Effector memory CD4-positive, alpha-beta T cell (primary cell): Measurements from ENCODE around the gene CDYL2.

ENCODE experiments used
- DNase-seq, 3 donors: peaks; one replicate each; pipeline ENCODE4 v3.0.0-alpha.2; 2020
- H3K27ac ChIP-seq: 2 replicates; pipeline ENCODE4 v1.7.0; 2013; ENCODE audit warnings: mild to moderate bottlenecking, low read length, moderate library complexity; ENCODE audit not compliant: insufficient read depth, poor library complexity, severe bottlenecking
- H3K27me3 ChIP-seq: replicated peaks from 2 replicates; pipeline ENCODE4 v1.7.0; 2013; ENCODE audit warnings: mild to moderate bottlenecking, low read length; ENCODE audit not compliant: insufficient read depth, control insufficient read depth, poor library complexity, severe bottlenecking
- H3K36me3 ChIP-seq: 2 replicates; pipeline ENCODE4 v1.7.0; 2013; ENCODE audit warnings: mild to moderate bottlenecking, low read length, moderate library complexity; ENCODE audit not compliant: control insufficient read depth, insufficient read depth
- H3K4me1 ChIP-seq: 2 replicates; pipeline ENCODE4 v1.7.0; 2013; ENCODE audit warnings: low read length, mild to moderate bottlenecking; ENCODE audit not compliant: control insufficient read depth, insufficient read depth, poor library complexity, severe bottlenecking
- H3K4me3 ChIP-seq: 2 replicates; pipeline ENCODE4 v1.7.0; 2013; ENCODE audit warnings: low read length, low read depth, mild to moderate bottlenecking; ENCODE audit not compliant: insufficient read depth, poor library complexity, severe bottlenecking
- H3K9me3 ChIP-seq: 2 replicates; pipeline ENCODE4 v1.7.0; 2013; ENCODE audit warnings: mild to moderate bottlenecking, low read length, moderate library complexity; ENCODE audit not compliant: control insufficient read depth

CDYL2 gene

GRCh38 chr16:80684136-80684765, 120.1 kb downstream of the CDYL2 start:
- Histone ChIP-seq H3K4me1 (no peaks in the 10 kb centered on the region), H3K9me3 (no peaks in the 10 kb centered on the region), H3K27me3 (no peaks in the 10 kb centered on the region), H3K27ac (no peak overlapping the region), H3K4me3 (no peak overlapping the region), H3K36me3 (no peaks in the 10 kb centered on the region)
- DNase-seq = no peak

- H3K36me3 ChIP-seq = no peaks in the 10 kb centered on the region
Observed at GRCh38 chr16:80683646-80684045, 120.8 kb downstream of the CDYL2 start.

GRCh38 chr16:80682421-80683070, 121.9 kb downstream of the CDYL2 start:
- no peak overlapping the region for H3K4me3 ChIP-seq
- H3K4me1 ChIP-seq = no peaks in the 10 kb centered on the region
- no peaks in the 10 kb centered on the region for H3K27me3 ChIP-seq
- no peaks in the 10 kb centered on the region for H3K36me3 ChIP-seq
- no peak overlapping the region for H3K27ac ChIP-seq
- no peak for DNase-seq
- no peaks in the 10 kb centered on the region for H3K9me3 ChIP-seq

More at GRCh38 chr16:80683646-80684045, 120.8 kb downstream of the CDYL2 start:
- Histone ChIP-seq H3K4me3 (no peak overlapping the region), H3K4me1 (no peaks in the 10 kb centered on the region), H3K27ac (no peak overlapping the region), H3K9me3 (no peaks in the 10 kb centered on the region), H3K27me3 (no peaks in the 10 kb centered on the region)
- DNase-seq = no peak

- DNase-seq = no peak
- no peaks in the 10 kb centered on the region for H3K27me3 ChIP-seq
- H3K36me3 ChIP-seq = no peaks in the 10 kb centered on the region
- no peaks in the 10 kb centered on the region for H3K4me1 ChIP-seq
- H3K9me3 ChIP-seq = no peaks in the 10 kb centered on the region
- no peak overlapping the region for H3K4me3 ChIP-seq
- H3K27ac ChIP-seq = no peak overlapping the region
Observed at GRCh38 chr16:80681436-80681835, 123.0 kb downstream of the CDYL2 start.

GRCh38 chr16:80680839-80681238, 123.6 kb downstream of the CDYL2 start:
- Histone ChIP-seq H3K4me1 (no peaks in the 10 kb centered on the region), H3K9me3 (no peaks in the 10 kb centered on the region), H3K27me3 (no peaks in the 10 kb centered on the region), H3K36me3 (no peaks in the 10 kb centered on the region), H3K4me3 (no peak overlapping the region), H3K27ac (no peak overlapping the region)
- no peak for DNase-seq

GRCh38 chr16:80680046-80680445, 124.4 kb downstream of the CDYL2 start:
- Histone ChIP-seq H3K27me3 (no peaks in the 10 kb centered on the region), H3K36me3 (no peaks in the 10 kb centered on the region), H3K27ac (no peak overlapping the region), H3K4me3 (no peak overlapping the region), H3K9me3 (no peaks in the 10 kb centered on the region), H3K4me1 (no peaks in the 10 kb centered on the region)
- DNase-seq = no peak

GRCh38 chr16:80674884-80675283, 129.5 kb downstream of the CDYL2 start:
- no peaks in the 10 kb centered on the region for H3K36me3 ChIP-seq
- no peak overlapping the region for H3K4me3 ChIP-seq
- H3K27me3 ChIP-seq = no peaks in the 10 kb centered on the region
- H3K27ac ChIP-seq = no peak overlapping the region
- no peaks in the 10 kb centered on the region for H3K4me1 ChIP-seq
- no peaks in the 10 kb centered on the region for H3K9me3 ChIP-seq
- DNase-seq = no peak

GRCh38 chr16:80672379-80672778, 132.0 kb downstream of the CDYL2 start:
- Histone ChIP-seq H3K27ac (no peak overlapping the region), H3K4me1 (no peaks in the 10 kb centered on the region), H3K36me3 (no peaks in the 10 kb centered on the region), H3K4me3 (no peak overlapping the region), H3K27me3 (no peaks in the 10 kb centered on the region), H3K9me3 (no peaks in the 10 kb centered on the region)
- no peak for DNase-seq

GRCh38 chr16:80671281-80671849, 133.0 kb downstream of the CDYL2 start:
- Histone ChIP-seq H3K27me3 (no peaks in the 10 kb centered on the region), H3K9me3 (no peaks in the 10 kb centered on the region), H3K27ac (no peak overlapping the region), H3K36me3 (no peaks in the 10 kb centered on the region), H3K4me3 (no peak overlapping the region), H3K4me1 (no peaks in the 10 kb centered on the region)
- no peak for DNase-seq

- Histone ChIP-seq H3K36me3 (no peaks in the 10 kb centered on the region), H3K4me3 (no peak overlapping the region), H3K4me1 (no peaks in the 10 kb centered on the region), H3K27ac (no peak overlapping the region), H3K27me3 (no peaks in the 10 kb centered on the region), H3K9me3 (no peaks in the 10 kb centered on the region)
- no peak for DNase-seq
Observed at GRCh38 chr16:80670170-80670865, 134.1 kb downstream of the CDYL2 start.
